ENCODE data around the gene LRRC46.
A peak's percentile ranks its signal among the peaks of the same experiment; 100 is the strongest.

The LRRC46 gene

DNA sequence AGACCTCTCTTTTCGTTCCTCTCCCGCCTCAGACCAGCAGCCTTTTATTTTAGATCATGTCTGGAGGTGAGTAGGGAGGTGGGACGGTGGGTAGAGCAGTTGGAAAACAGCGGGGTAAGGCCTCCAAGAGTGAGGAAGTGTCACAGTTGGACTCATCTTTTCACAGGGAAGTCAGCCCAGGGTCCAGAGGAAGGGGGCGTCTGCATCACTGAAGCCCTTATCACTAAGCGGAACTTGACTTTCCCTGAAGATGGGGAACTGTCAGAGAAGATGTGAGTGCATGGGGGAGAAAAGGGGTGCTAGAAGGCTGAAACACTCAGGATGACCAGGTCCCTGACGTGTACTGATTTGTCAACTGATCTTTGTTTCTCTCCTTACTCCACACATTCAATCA is 461 bp downstream of the LRRC46 start:
- Histone ChIP-seq H3K4me3 (ENCODE audit: low read depth, low read length) (peak overlapping the region; percentile 99), H3K27me3 (no peaks in the 10 kb centered on the region), H3K36me3 (peaks cover 11% of the 10 kb centered on the region), H3K4me1 (no peaks in the 10 kb centered on the region), H3K9me3 (no peaks in the 10 kb centered on the region)
- TF ChIP-seq, protein P1, sequence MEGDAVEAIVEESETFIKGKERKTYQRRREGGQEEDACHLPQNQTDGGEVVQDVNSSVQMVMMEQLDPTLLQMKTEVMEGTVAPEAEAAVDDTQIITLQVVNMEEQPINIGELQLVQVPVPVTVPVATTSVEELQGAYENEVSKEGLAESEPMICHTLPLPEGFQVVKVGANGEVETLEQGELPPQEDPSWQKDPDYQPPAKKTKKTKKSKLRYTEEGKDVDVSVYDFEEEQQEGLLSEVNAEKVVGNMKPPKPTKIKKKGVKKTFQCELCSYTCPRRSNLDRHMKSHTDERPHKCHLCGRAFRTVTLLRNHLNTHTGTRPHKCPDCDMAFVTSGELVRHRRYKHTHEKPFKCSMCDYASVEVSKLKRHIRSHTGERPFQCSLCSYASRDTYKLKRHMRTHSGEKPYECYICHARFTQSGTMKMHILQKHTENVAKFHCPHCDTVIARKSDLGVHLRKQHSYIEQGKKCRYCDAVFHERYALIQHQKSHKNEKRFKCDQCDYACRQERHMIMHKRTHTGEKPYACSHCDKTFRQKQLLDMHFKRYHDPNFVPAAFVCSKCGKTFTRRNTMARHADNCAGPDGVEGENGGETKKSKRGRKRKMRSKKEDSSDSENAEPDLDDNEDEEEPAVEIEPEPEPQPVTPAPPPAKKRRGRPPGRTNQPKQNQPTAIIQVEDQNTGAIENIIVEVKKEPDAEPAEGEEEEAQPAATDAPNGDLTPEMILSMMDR (IDR thresholded peaks at IDR 0.05; ENCODE audit: low read depth, low read length), result no peak
- no peak for DNase-seq

DNA sequence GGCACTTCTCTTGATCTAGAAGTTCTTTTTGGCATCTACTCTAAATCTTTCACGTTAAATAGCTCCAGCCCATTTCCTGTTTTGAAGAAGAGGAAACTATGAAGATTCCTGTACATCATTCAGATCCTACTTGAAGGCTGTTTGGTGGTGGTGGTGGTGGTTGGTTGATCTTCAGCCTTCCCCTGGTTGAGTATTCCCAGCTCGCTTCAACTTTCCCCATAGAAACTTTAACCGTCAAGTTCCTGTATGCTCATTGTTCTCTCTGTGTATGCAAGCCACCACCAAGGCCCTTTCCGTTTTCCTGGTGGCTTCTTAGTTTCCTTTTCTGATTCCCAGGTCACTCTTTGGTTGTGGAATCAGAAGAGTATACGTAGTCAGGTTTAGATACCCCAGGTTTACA is 3.3 kb downstream of the LRRC46 start:
- DNase-seq, result no peak
- no peaks in the 10 kb centered on the region for H3K27me3 ChIP-seq
- TF ChIP-seq, protein P1 (IDR thresholded peaks at IDR 0.05; ENCODE audit: low read depth, low read length), result no peak
- H3K9me3 ChIP-seq, result no peaks in the 10 kb centered on the region
- no peaks in the 10 kb centered on the region for H3K36me3 ChIP-seq
- H3K4me1 ChIP-seq, result no peaks in the 10 kb centered on the region
- no peak overlapping the region for H3K4me3 ChIP-seq (ENCODE audit: low read depth, low read length)

DNA sequence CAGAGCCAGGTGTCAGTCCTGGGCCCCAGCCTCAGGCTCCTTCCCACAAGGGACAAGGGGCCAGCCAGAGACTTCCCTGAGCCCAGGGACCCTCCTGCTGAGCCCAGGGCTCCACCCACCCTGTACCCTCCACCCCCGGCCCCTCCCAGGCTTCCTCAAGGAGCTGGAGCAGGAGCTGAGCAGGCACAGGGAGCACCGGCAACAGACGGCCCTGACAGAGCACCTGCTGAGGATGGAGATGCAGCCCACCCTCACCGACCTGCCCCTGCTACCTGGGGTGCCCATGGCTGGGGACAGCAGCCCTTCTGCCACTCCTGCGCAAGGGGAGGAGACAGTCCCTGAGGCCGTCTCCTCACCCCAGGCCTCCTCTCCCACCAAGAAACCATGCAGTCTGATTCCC is 5.1 kb downstream of the LRRC46 start:
- H3K4me3 ChIP-seq (ENCODE audit: low read depth, low read length), result no peak overlapping the region
- H3K4me1 ChIP-seq, result no peaks in the 10 kb centered on the region
- H3K27me3 ChIP-seq, result no peaks in the 10 kb centered on the region
- H3K36me3 ChIP-seq, result no peaks in the 10 kb centered on the region
- no peaks in the 10 kb centered on the region for H3K9me3 ChIP-seq
- DNase-seq, result no peak
- TF ChIP-seq, protein P1 (IDR thresholded peaks at IDR 0.05; ENCODE audit: low read depth, low read length), result no peak

DNA sequence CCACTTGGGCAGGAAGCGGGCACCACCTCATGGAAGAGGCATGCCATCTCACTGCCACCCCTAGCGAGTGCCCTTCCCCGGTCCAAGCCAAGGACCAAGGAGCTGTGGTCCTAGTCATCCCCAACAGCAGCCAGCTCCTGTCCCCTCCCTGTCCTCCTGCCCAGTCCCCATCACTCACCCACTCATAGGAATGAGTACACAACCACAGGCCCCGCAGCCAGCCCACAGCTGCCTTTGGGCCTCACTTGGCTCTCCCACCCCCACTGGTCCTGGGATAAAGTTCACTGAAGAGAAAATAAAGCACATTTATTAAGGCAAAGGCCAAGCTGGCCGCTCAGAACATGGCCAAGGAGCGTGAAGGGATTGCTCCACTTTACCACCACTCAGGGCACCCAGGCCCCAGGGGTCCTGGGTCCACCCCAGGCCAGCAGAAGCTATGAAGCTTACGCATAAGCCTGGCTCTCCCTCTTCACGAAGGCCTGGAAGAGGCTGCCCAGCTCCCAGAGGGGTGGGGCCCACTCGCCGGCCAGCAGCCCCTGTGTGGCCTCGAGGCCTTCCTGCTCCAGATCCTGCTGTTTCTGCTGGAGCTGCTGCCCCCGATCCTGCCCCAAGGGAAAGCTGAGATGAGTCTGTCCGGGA is 6.0 kb downstream of the LRRC46 start:
- no peaks in the 10 kb centered on the region for H3K36me3 ChIP-seq
- no peaks in the 10 kb centered on the region for H3K27me3 ChIP-seq
- no peak for DNase-seq

DNA sequence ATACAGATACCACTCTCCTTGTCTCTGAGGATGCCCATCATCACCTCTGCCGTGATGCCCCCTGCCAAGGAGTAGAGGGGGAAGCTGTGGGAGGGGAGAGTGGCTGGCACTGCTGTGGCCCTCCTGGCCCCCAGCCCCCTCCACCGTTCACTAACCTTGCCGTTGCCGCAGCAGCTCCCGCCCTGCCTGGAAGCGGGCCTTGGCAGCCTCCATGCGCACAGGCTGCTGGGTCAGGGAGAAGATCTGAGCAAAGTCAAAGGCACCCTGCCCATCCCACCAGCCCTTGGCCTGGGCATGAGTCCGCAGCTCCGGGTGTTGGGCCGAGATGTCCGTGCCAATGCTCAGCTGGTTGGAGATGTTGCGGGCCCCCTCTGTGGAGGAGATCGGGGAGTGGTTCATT is 7.2 kb downstream of the LRRC46 start:
- no peaks in the 10 kb centered on the region for H3K36me3 ChIP-seq
- H3K9me3 ChIP-seq, result no peaks in the 10 kb centered on the region
- H3K4me1 ChIP-seq, result no peaks in the 10 kb centered on the region
- H3K27me3 ChIP-seq, result no peaks in the 10 kb centered on the region
- H3K4me3 ChIP-seq (ENCODE audit: low read depth, low read length), result no peak overlapping the region
- TF ChIP-seq, protein P1 (IDR thresholded peaks at IDR 0.05; ENCODE audit: low read depth, low read length), result no peak
- no peak for DNase-seq

More for the DNA sequence above, 6.0 kb downstream of the LRRC46 start:
- H3K4me1 ChIP-seq, result no peaks in the 10 kb centered on the region
- no peak overlapping the region for H3K4me3 ChIP-seq (ENCODE audit: low read depth, low read length)
- TF ChIP-seq, protein P1 (IDR thresholded peaks at IDR 0.05; ENCODE audit: low read depth, low read length), result no peak
- no peaks in the 10 kb centered on the region for H3K9me3 ChIP-seq

DNA sequence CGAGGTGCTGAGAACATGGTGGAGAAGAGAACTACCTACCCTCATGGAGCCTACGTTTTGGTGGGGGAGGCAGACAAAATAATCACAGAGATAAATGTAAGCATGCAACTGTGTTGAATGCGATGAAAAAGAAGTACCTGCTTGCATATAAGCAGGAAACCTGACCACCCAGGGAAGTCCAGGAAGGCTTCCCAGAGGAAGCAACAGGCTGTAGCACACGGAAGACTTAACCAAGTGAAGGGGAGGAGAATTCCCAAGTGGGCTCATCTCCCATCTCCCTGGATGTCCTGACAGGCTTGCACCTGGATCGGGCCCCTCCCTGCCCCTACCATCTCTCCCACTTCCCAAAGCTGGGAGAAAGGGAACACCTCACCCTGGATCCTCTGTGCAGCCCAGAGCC is 7.6 kb downstream of the LRRC46 start:
- H3K4me3 ChIP-seq (ENCODE audit: low read depth, low read length), result no peak overlapping the region
- H3K27me3 ChIP-seq, result no peaks in the 10 kb centered on the region; the same call in 1 of the 2 replicates
- no peaks in the 10 kb centered on the region for H3K9me3 ChIP-seq
- TF ChIP-seq, protein P1 (IDR thresholded peaks at IDR 0.05; ENCODE audit: low read depth, low read length), result no peak
- DNase-seq, result no peak
- no peaks in the 10 kb centered on the region; the same call in 1 of the 2 replicates for H3K4me1 ChIP-seq
- H3K36me3 ChIP-seq, result no peaks in the 10 kb centered on the region
